HCT116 (cell line): ENCODE measurements around the gene VAV1. TPM values are rescaled to one million over a fixed set of nuclear protein-coding genes. Genes with fewer than 3 reads are reported as not detected.

ENCODE experiments used
- ATAC-seq: fragments of 200-7000 bp; cut with Tn5 transposase; 2 replicates; pipeline ENCODE4 v1.9.1; 2020; ENCODE audit warnings: mild to moderate bottlenecking, moderate library complexity
- BruUV-seq: library from RNA; stranded (reverse); fragments of 400-500 nt; replicated peaks from 2 replicates; lab custom pipeline; 2021; lab: Mats Ljungman, UMichigan
- CTCF ChIA-PET: fragments of 300-600 bp; sonication (Branson Sonifier 250); formaldehyde crosslinking; loops from one replicate; lab custom pipeline; 2021; ENCODE audit warnings: antibody characterized with exemption; lab: Charles Lee
- POLR2A ChIA-PET: fragments of 300-600, 350-600 bp; sonication (Branson Sonifier 250); formaldehyde crosslinking; loops from one replicate; lab custom pipeline; 2021; ENCODE audit warnings: antibody characterized with exemption; lab: Charles Lee
- RAD21 ChIA-PET, 2 experiments: fragments of 300-600 bp; sonication (Branson Sonifier 250); formaldehyde crosslinking; loops; one replicate each; lab custom pipeline; 2023; ENCODE audit warnings: low total read pairs in 2 of 2; ENCODE audit not compliant: uncharacterized antibody in 2 of 2, unreplicated experiment in 2 of 2, low non-redundant PET in 1 of 2; lab: Charles Lee
- DNase-seq: peaks from one replicate; pipeline ENCODE4 v3.0.0-alpha.2; 2010; ENCODE audit warnings: low read depth, low spot score
- H2AFZ ChIP-seq: fragments of 200-600 bp; shearing (Covaris generic), sonication (generic); 2 replicates; pipeline ENCODE4 v1.6.1; 2017; ENCODE audit warnings: low read depth, mixed run types, mixed read lengths, antibody characterized with exemption, low read length; ENCODE audit not compliant: poor library complexity, severe bottlenecking
- H3K27ac ChIP-seq: 2 replicates; pipeline ENCODE4 v1.5.1; 2012; ENCODE audit warnings: low read depth, low read length
- H3K27me3 ChIP-seq: fragments of 200-600 bp; sonication (generic); 2 replicates; pipeline ENCODE4 v1.6.1; 2016; ENCODE audit warnings: mixed run types, low read length, mixed read lengths; ENCODE audit not compliant: insufficient read depth
- H3K36me3 ChIP-seq, 2 experiments: fragments of 200-500 bp in 1 of 2; fragments of 200-600 bp in 1 of 2; sonication (Bioruptor generic) in 1 of 2; sonication (generic) in 1 of 2; 2 replicates each; pipeline versions ENCODE4 v1.5.1 to v1.6.1; 2014 to 2016; ENCODE audit warnings: low read length in 2 of 2, inconsistent platforms in 1 of 2, mixed read lengths in 1 of 2, mixed run types in 1 of 2; ENCODE audit not compliant: insufficient read depth in 2 of 2, control insufficient read depth in 1 of 2
- H3K4me1 ChIP-seq, 2 experiments: fragments of 200-600 bp in 1 of 2; sonication (generic) in 1 of 2; 2 replicates each; pipeline versions ENCODE4 v1.5.1 to v1.6.1; 2012 to 2017; ENCODE audit warnings: low read length in 2 of 2, inconsistent platforms in 1 of 2, mild to moderate bottlenecking in 1 of 2, mixed read lengths in 1 of 2, mixed run types in 1 of 2, moderate library complexity in 1 of 2; ENCODE audit not compliant: insufficient read depth in 2 of 2, control insufficient read depth in 1 of 2
- H3K4me2 ChIP-seq: fragments of 200-600 bp; sonication (generic); 2 replicates; pipeline ENCODE4 v1.6.1; 2017; ENCODE audit warnings: mixed run types, low read length, mixed read lengths
- H3K4me3 ChIP-seq, 2 experiments: fragments of 200-600 bp in 1 of 2; sonication (generic) in 1 of 2; replicated peaks in 1 of 2; 2 replicates each; pipeline ENCODE4 v1.5.1; 2011 to 2016; ENCODE audit warnings: low read length in 2 of 2, control low read depth in 1 of 2, low read depth in 1 of 2, mild to moderate bottlenecking in 1 of 2, mixed read lengths in 1 of 2, mixed run types in 1 of 2
- H3K79me2 ChIP-seq: fragments of 200-600 bp; sonication (generic); 2 replicates; pipeline ENCODE4 v1.6.1; 2017; ENCODE audit warnings: mild to moderate bottlenecking, mixed run types, low read length, moderate library complexity, mixed read lengths; ENCODE audit not compliant: insufficient read depth
- H3K9ac ChIP-seq: fragments of 200-600 bp; sonication (generic); 2 replicates; pipeline ENCODE4 v1.6.1; 2016; ENCODE audit warnings: low read length, mixed read lengths
- H3K9me2 ChIP-seq: fragments of 200-600 bp; sonication (generic), shearing (Covaris generic); 2 replicates; pipeline ENCODE4 v1.6.1; 2017; ENCODE audit warnings: mixed run types, mild to moderate bottlenecking, moderate library complexity; ENCODE audit not compliant: insufficient read depth
- H3K9me3 ChIP-seq, 2 experiments: fragments of 200-500 bp in 1 of 2; fragments of 200-600 bp in 1 of 2; sonication (Bioruptor generic) in 1 of 2; sonication (generic) in 1 of 2; 2 replicates each; pipeline ENCODE4 v1.6.1; 2014 to 2017; ENCODE audit warnings: low read length in 2 of 2, mixed read lengths in 2 of 2, inconsistent platforms in 1 of 2, low read depth in 1 of 2, mild to moderate bottlenecking in 1 of 2, mixed run types in 1 of 2, moderate library complexity in 1 of 2; ENCODE audit not compliant: control insufficient read depth in 1 of 2, insufficient read depth in 1 of 2
- H4K20me1 ChIP-seq: fragments of 200-600 bp; sonication (generic), shearing (Covaris generic); 2 replicates; pipeline ENCODE4 v1.6.1; 2017; ENCODE audit warnings: mixed run types, mild to moderate bottlenecking, moderate library complexity; ENCODE audit not compliant: insufficient read depth
- EZH2 ChIP-seq: fragments of 200-600 bp; sonication (generic); IDR thresholded peaks from 2 replicates; pipeline ENCODE4 v1.6.1; 2017; ENCODE audit warnings: antibody characterized with exemption, mixed run types
- EZH2phosphoT487 ChIP-seq: fragments of 200-600 bp; IDR thresholded peaks from 2 replicates; pipeline ENCODE4 v1.6.1; 2018; ENCODE audit warnings: antibody characterized with exemption, borderline replicate concordance
- FOSL1 ChIP-seq: IDR thresholded peaks from 2 replicates; pipeline ENCODE4 v1.6.1; 2012; ENCODE audit warnings: low read depth
- JUND ChIP-seq: IDR thresholded peaks from 2 replicates; pipeline ENCODE4 v1.6.1; 2012
- POLR2A ChIP-seq: IDR thresholded peaks from 2 replicates; pipeline ENCODE4 v1.7.0; 2011; ENCODE audit warnings: borderline replicate concordance; ENCODE audit not compliant: insufficient read depth, insufficient read length; ENCODE audit errors: extremely low read depth
- POLR2AphosphoS5 ChIP-seq: IDR thresholded peaks from 2 replicates; pipeline ENCODE4 v1.6.1; 2011; ENCODE audit warnings: mild to moderate bottlenecking, low read depth, low read length, moderate library complexity
- SIN3A ChIP-seq: IDR thresholded peaks from 2 replicates; pipeline ENCODE4 v1.6.1; 2012; ENCODE audit warnings: low read depth
- SP1 ChIP-seq: IDR thresholded peaks from 2 replicates; pipeline ENCODE4 v1.6.1; 2012; ENCODE audit warnings: low read depth
- TCF7L2 ChIP-seq: IDR thresholded peaks from 2 replicates; pipeline ENCODE4 v1.7.0; 2011; ENCODE audit warnings: borderline replicate concordance, inconsistent platforms; ENCODE audit not compliant: insufficient read depth, insufficient read length; ENCODE audit errors: extremely low read depth
- YY1 ChIP-seq: IDR thresholded peaks from 2 replicates; pipeline ENCODE4 v1.6.1; 2011; ENCODE audit warnings: low read length, low read depth, moderate library complexity, mild to moderate bottlenecking; ENCODE audit not compliant: insufficient replicate concordance; ENCODE audit errors: extremely low read depth
- ZFX ChIP-seq: fragments of 450-650 bp; IDR thresholded peaks from 2 replicates; pipeline ENCODE4 v1.6.1; 2017
- ZNF274 ChIP-seq: fragments of 200-500 bp; sonication (Bioruptor generic); IDR thresholded peaks from 2 replicates; pipeline ENCODE4 v1.6.1; 2014; ENCODE audit warnings: mild to moderate bottlenecking, low read depth, low read length, inconsistent platforms
- intact Hi-C: fragments of 100-400 bp; cut with micrococcal nuclease; formaldehyde crosslinking; loops from 2 replicates; pipeline ENCODE4 v1.10.0; 2022
- total RNA-seq: library from RNA; stranded (reverse); gene quantifications from one replicate; pipeline ENCODE4 v1.2.1, GENCODE V29; 2021; ENCODE audit not compliant: unreplicated experiment
- TF ChIP-seq, protein P1 (sequence below): IDR thresholded peaks from 2 replicates; pipeline ENCODE4 v1.6.1; 2012
- TF ChIP-seq, protein P2 (sequence below): IDR thresholded peaks from 2 replicates; pipeline ENCODE4 v1.6.1; 2012; ENCODE audit warnings: low read depth
- TF ChIP-seq, protein P3 (sequence below), 3 experiments: fragments of 200-600 bp in 1 of 3; sonication (generic) in 1 of 3; IDR thresholded peaks in 2 of 3; conservative IDR thresholded peaks in 1 of 3; 2 replicates each; pipeline ENCODE4 v1.5.1; 2012 to 2017; ENCODE audit warnings: low read depth in 2 of 3, low read length in 2 of 3, antibody characterized with exemption in 1 of 3, borderline replicate concordance in 1 of 3, control low read depth in 1 of 3, mild to moderate bottlenecking in 1 of 3, mixed read lengths in 1 of 3, mixed run types in 1 of 3, moderate library complexity in 1 of 3; ENCODE audit not compliant: insufficient read depth in 1 of 3
- TF ChIP-seq, protein P4 (sequence below): IDR thresholded peaks from 2 replicates; pipeline ENCODE4 v1.6.1; 2011; ENCODE audit warnings: mild to moderate bottlenecking, low read length, moderate library complexity; ENCODE audit not compliant: insufficient replicate concordance; ENCODE audit errors: extremely low read depth

VAV1 gene
- total RNA-seq, 1 experiment from 2014 or later = 20.6 TPM

DNA sequence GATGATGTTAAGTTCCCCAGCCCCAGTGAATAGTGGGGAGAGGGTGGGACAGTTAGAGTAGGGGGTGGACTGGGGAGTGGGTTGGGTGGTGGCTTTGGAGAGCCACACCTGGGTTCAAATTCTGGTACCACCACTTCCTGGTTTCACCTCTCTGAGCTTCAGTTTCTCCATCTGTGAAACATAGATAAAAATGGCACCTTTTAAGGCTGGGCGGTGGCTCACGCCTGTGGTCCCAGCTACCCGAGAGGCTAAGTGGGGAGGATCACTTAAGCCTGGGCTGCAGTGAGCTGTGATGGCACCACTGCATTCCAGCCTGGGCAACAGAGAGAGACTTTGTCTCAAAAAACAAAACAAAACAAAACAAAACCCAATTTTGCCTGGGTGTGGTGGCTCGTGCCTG lies 5.9 kb downstream of the VAV1 start:
- Histone ChIP-seq H3K36me3 (no peaks in the 10 kb centered on the region), H3K27me3 (no peaks in the 10 kb centered on the region), H4K20me1 (no peaks in the 10 kb centered on the region), H3K27ac (no peak overlapping the region), H3K4me2 (no peak overlapping the region), H3K9ac (no peak overlapping the region), H3K4me3 (no peak overlapping the region), H3K4me1 (no peaks in the 10 kb centered on the region; a peak in 1 of 4 replicates), H3K79me2 (no peaks in the 10 kb centered on the region), H2AFZ (no peak overlapping the region), H3K9me2 (no peaks in the 10 kb centered on the region), H3K9me3 (no peaks in the 10 kb centered on the region)
- TF ChIP-seq ZFX (no peak), TCF7L2 (no peak), SP1 (no peak), FOSL1 (no peak), EZH2 (no peak), ZNF274 (no peak), POLR2A (no peak), POLR2AphosphoS5 (no peak), SIN3A (no peak), EZH2phosphoT487 (no peak), JUND (no peak), YY1 (no peak)
- TF ChIP-seq, protein P1, sequence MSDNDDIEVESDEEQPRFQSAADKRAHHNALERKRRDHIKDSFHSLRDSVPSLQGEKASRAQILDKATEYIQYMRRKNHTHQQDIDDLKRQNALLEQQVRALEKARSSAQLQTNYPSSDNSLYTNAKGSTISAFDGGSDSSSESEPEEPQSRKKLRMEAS = no peak
- TF ChIP-seq, protein P2, sequence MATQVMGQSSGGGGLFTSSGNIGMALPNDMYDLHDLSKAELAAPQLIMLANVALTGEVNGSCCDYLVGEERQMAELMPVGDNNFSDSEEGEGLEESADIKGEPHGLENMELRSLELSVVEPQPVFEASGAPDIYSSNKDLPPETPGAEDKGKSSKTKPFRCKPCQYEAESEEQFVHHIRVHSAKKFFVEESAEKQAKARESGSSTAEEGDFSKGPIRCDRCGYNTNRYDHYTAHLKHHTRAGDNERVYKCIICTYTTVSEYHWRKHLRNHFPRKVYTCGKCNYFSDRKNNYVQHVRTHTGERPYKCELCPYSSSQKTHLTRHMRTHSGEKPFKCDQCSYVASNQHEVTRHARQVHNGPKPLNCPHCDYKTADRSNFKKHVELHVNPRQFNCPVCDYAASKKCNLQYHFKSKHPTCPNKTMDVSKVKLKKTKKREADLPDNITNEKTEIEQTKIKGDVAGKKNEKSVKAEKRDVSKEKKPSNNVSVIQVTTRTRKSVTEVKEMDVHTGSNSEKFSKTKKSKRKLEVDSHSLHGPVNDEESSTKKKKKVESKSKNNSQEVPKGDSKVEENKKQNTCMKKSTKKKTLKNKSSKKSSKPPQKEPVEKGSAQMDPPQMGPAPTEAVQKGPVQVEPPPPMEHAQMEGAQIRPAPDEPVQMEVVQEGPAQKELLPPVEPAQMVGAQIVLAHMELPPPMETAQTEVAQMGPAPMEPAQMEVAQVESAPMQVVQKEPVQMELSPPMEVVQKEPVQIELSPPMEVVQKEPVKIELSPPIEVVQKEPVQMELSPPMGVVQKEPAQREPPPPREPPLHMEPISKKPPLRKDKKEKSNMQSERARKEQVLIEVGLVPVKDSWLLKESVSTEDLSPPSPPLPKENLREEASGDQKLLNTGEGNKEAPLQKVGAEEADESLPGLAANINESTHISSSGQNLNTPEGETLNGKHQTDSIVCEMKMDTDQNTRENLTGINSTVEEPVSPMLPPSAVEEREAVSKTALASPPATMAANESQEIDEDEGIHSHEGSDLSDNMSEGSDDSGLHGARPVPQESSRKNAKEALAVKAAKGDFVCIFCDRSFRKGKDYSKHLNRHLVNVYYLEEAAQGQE = no peak
- TF ChIP-seq, protein P3, sequence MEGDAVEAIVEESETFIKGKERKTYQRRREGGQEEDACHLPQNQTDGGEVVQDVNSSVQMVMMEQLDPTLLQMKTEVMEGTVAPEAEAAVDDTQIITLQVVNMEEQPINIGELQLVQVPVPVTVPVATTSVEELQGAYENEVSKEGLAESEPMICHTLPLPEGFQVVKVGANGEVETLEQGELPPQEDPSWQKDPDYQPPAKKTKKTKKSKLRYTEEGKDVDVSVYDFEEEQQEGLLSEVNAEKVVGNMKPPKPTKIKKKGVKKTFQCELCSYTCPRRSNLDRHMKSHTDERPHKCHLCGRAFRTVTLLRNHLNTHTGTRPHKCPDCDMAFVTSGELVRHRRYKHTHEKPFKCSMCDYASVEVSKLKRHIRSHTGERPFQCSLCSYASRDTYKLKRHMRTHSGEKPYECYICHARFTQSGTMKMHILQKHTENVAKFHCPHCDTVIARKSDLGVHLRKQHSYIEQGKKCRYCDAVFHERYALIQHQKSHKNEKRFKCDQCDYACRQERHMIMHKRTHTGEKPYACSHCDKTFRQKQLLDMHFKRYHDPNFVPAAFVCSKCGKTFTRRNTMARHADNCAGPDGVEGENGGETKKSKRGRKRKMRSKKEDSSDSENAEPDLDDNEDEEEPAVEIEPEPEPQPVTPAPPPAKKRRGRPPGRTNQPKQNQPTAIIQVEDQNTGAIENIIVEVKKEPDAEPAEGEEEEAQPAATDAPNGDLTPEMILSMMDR (IDR thresholded peaks at IDR 0.05 in 2 of 3, conservative IDR thresholded peaks at IDR 0.05 in 1 of 3; ENCODE audit: borderline replicate concordance in 1 of 3, insufficient read depth in 1 of 3, low read depth in 2 of 3, low read length in 2 of 3) = no peak
- TF ChIP-seq, protein P4, sequence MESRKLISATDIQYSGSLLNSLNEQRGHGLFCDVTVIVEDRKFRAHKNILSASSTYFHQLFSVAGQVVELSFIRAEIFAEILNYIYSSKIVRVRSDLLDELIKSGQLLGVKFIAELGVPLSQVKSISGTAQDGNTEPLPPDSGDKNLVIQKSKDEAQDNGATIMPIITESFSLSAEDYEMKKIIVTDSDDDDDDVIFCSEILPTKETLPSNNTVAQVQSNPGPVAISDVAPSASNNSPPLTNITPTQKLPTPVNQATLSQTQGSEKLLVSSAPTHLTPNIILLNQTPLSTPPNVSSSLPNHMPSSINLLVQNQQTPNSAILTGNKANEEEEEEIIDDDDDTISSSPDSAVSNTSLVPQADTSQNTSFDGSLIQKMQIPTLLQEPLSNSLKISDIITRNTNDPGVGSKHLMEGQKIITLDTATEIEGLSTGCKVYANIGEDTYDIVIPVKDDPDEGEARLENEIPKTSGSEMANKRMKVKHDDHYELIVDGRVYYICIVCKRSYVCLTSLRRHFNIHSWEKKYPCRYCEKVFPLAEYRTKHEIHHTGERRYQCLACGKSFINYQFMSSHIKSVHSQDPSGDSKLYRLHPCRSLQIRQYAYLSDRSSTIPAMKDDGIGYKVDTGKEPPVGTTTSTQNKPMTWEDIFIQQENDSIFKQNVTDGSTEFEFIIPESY = no peak
- BruUV-seq = no TSS peak
- CTCF ChIA-PET = interaction anchor here (1.2 kb wide), 1 partner anchor 84 kb away, joined by 3 read pairs; no protein-coding TSS in a partner anchor
- RAD21 ChIA-PET = no interaction called here
- POLR2A ChIA-PET = interaction anchor here (0.5 kb wide), 1 partner anchor 396 kb away, joined by 3 read pairs; no protein-coding TSS in a partner anchor
- no peak for ATAC-seq
- intact Hi-C loops = no loop called here
- no peak for DNase-seq
